RWPE2 (cell line): ENCODE results near the gene IRX4.
A peak's percentile ranks its signal among the peaks of the same experiment; 100 is the strongest.
"Not testable (repeated sequence)": the region's sequence is repeated elsewhere in the genome, so short reads cannot be mapped to it uniquely, and the experiment has no call there.

ENCODE experiments used
- ATAC-seq: fragments of 200-7000 bp; cut with Tn5 transposase; 3 replicates; pipeline ENCODE4 v1.9.1; 2021; ENCODE audit warnings: low read depth
- DNase-seq: peaks from one replicate; pipeline ENCODE4 v3.0.0-alpha.2; 2020; ENCODE audit warnings: low spot score
- H3K27ac ChIP-seq: fragments of 450-650 bp; 2 replicates; pipeline ENCODE4 v1.5.1; 2017; ENCODE audit warnings: mild to moderate bottlenecking; ENCODE audit not compliant: poor library complexity, severe bottlenecking
- H3K27me3 ChIP-seq: fragments of 250-450 bp; sonication (Bioruptor Pico); 2 replicates; pipeline ENCODE4 v1.5.1; 2021; ENCODE audit warnings: mild to moderate bottlenecking, moderate library complexity; ENCODE audit not compliant: insufficient read depth, poor library complexity, severe bottlenecking
- H3K36me3 ChIP-seq: fragments of 250-450 bp; sonication (Bioruptor Pico); 2 replicates; pipeline ENCODE4 v1.5.1; 2020; ENCODE audit warnings: low read depth, mild to moderate bottlenecking, moderate library complexity
- H3K4me1 ChIP-seq: fragments of 250-450 bp; sonication (Bioruptor Pico); 2 replicates; pipeline ENCODE4 v1.5.1; 2021; ENCODE audit warnings: mild to moderate bottlenecking, moderate library complexity; ENCODE audit not compliant: insufficient read depth, poor library complexity, severe bottlenecking
- H3K4me3 ChIP-seq: fragments of 250-450 bp; sonication (Bioruptor Pico); 2 replicates; pipeline ENCODE4 v1.5.1; 2021; ENCODE audit warnings: mild to moderate bottlenecking, moderate library complexity; ENCODE audit not compliant: severe bottlenecking
- H3K9me3 ChIP-seq: fragments of 250-450 bp; sonication (Bioruptor Pico); 2 replicates; pipeline ENCODE4 v1.5.1; 2021; ENCODE audit warnings: mild to moderate bottlenecking, moderate library complexity; ENCODE audit not compliant: severe bottlenecking
- CTCF ChIP-seq: fragments of 450-650 bp; IDR thresholded peaks from one replicate; pipeline ENCODE4 v1.5.1; 2017; ENCODE audit warnings: mild to moderate bottlenecking, moderate library complexity; ENCODE audit not compliant: poor library complexity, severe bottlenecking

The IRX4 gene

GRCh38 chr5:1873243-1873959 is 9.3 kb downstream of the IRX4 start:
- Histone ChIP-seq H3K27ac (no peak overlapping the region), H3K9me3 (no peaks in the 10 kb centered on the region), H3K36me3 (peaks cover 13% of the 10 kb centered on the region), H3K27me3 (no peaks in the 10 kb centered on the region), H3K4me3 (no peak overlapping the region), H3K4me1 (no peaks in the 10 kb centered on the region)
- ATAC-seq: no peak
- TF ChIP-seq CTCF: no peak
- no peak for DNase-seq

DNA sequence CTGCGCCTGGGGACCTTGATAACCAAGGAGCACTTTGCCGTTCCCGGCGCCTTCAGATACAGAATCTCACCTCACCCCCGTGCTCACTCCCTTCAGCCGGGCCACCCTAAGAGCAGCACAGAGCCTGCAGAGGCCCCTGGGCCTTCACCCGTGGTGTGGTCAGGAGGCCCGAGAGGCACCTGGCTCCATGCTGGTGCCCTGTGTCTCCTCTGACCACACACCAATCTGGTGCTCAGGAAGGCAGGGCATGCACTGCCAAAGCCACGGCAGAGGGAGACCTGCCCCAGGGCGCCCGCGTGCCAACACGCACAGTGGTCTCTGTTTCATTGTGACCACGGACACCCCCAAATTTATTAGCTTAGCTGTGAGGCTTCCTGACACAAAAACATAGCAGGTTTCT is 11.3 kb downstream of the IRX4 start:
- Histone ChIP-seq H3K27ac (no peak overlapping the region), H3K9me3 (no peaks in the 10 kb centered on the region), H3K27me3 (no peaks in the 10 kb centered on the region), H3K4me3 (no peak overlapping the region), H3K4me1 (no peaks in the 10 kb centered on the region), H3K36me3 (no peaks in the 10 kb centered on the region)
- ATAC-seq: 0 out of 3 replicates have a peak, but pooled peaks have one; percentile 19
- TF ChIP-seq CTCF: no peak
- DNase-seq: no peak

GRCh38 chr5:1870435-1871272 is 12.1 kb downstream of the IRX4 start:
- H3K27ac ChIP-seq, H3K4me3 ChIP-seq, H3K36me3 ChIP-seq, H3K27me3 ChIP-seq, H3K4me1 ChIP-seq, H3K9me3 ChIP-seq, ATAC-seq, DNase-seq: not testable (repeated sequence)

GRCh38 chr5:1868886-1869475 is 13.7 kb downstream of the IRX4 start:
- no peaks in the 10 kb centered on the region for H3K9me3 ChIP-seq
- H3K4me1 ChIP-seq: no peaks in the 10 kb centered on the region
- H3K36me3 ChIP-seq: no peaks in the 10 kb centered on the region
- TF ChIP-seq CTCF: no peak
- DNase-seq (no peak), ATAC-seq (no peak)
- no peak overlapping the region for H3K4me3 ChIP-seq
- H3K27ac ChIP-seq: no peak overlapping the region
- H3K27me3 ChIP-seq: no peaks in the 10 kb centered on the region

GRCh38 chr5:1867815-1868143 is 14.9 kb downstream of the IRX4 start:
- ATAC-seq: no peak
- no peak overlapping the region for H3K27ac ChIP-seq
- DNase-seq: no peak
- H3K4me1 ChIP-seq: no peaks in the 10 kb centered on the region
- H3K4me3 ChIP-seq: no peak overlapping the region
- no peak for TF ChIP-seq CTCF
- H3K27me3 ChIP-seq: no peaks in the 10 kb centered on the region
- no peaks in the 10 kb centered on the region for H3K36me3 ChIP-seq
- H3K9me3 ChIP-seq: no peaks in the 10 kb centered on the region
